ENCODE measurements around the gene ZNF516.

GRCh38 chr18:76388891-76389423, 106.1 kb downstream of the ZNF516 start:
- TF ChIP-seq CTCF (IDR thresholded peaks at IDR 0.05; ENCODE audit: insufficient read depth, low read length) (no peak), POLR2AphosphoS5 (IDR thresholded peaks at IDR 0.05; ENCODE audit: low read depth) (no peak), REST (IDR thresholded peaks at IDR 0.05; ENCODE audit: insufficient replicate concordance, low read depth) (no peak), GABPA (IDR thresholded peaks at IDR 0.05; ENCODE audit: low read depth) (no peak)
